Spleen (tissue), 11 donors: ENCODE measurements around the gene TNP2. TPM values are rescaled to one million over a fixed set of nuclear protein-coding genes. Genes with fewer than 3 reads are reported as not detected.

Experiments
- DNase-seq: peaks from one replicate; pipeline ENCODE4 v3.0.0-alpha.2; 2020
- H3K27ac ChIP-seq, 8 donors: fragments of 200-600 bp; sonication (generic) in 7 of 8; 1 replicate in 4 of 8; 2 replicates in 4 of 8; pipeline versions ENCODE4 v1.5.0 to v1.8.0; 2016 to 2021; ENCODE audit warnings: inconsistent platforms in 4 of 8, mild to moderate bottlenecking in 4 of 8, moderate library complexity in 1 of 8
- H3K27me3 ChIP-seq, 7 donors: fragments of 200-600 bp; sonication (generic) in 6 of 7; replicated peaks in 1 of 7; 1 replicate in 4 of 7; 2 replicates in 3 of 7; pipeline versions ENCODE4 v1.5.0 to v1.8.0; 2016 to 2021; ENCODE audit warnings: inconsistent platforms in 3 of 7, mild to moderate bottlenecking in 1 of 7
- H3K36me3 ChIP-seq, 6 donors: fragments of 200-600 bp; sonication (generic) in 5 of 6; 1 replicate in 4 of 6; 2 replicates in 2 of 6; pipeline versions ENCODE4 v1.5.0 to v1.8.0; 2016 to 2021; ENCODE audit warnings: inconsistent platforms in 2 of 6
- H3K4me1 ChIP-seq, 6 donors: fragments of 200-600 bp; sonication (generic) in 5 of 6; 1 replicate in 3 of 6; 2 replicates in 3 of 6; pipeline versions ENCODE4 v1.5.0 to v1.8.0; 2016 to 2021; ENCODE audit warnings: inconsistent platforms in 3 of 6
- H3K4me3 ChIP-seq, 8 donors: fragments of 200-600 bp; sonication (generic) in 7 of 8; 1 replicate in 4 of 8; 2 replicates in 4 of 8; pipeline versions ENCODE4 v1.5.0 to v1.8.0; 2016 to 2021; ENCODE audit warnings: inconsistent platforms in 4 of 8, mild to moderate bottlenecking in 4 of 8, moderate library complexity in 2 of 8
- H3K9me3 ChIP-seq, 8 donors: fragments of 200-600 bp; sonication (generic) in 7 of 8; 1 replicate in 4 of 8; 2 replicates in 4 of 8; pipeline versions ENCODE4 v1.5.0 to v1.8.0; 2016 to 2021; ENCODE audit warnings: inconsistent platforms in 4 of 8
- POLR2A ChIP-seq, 3 donors: fragments of 450-650 bp; IDR thresholded peaks; one replicate each; pipeline ENCODE4 v1.5.1; 2017; ENCODE audit warnings: antibody characterized with exemption in 3 of 3, mild to moderate bottlenecking in 1 of 3
- POLR2AphosphoS5 ChIP-seq, 3 donors: sonication (generic); formaldehyde crosslinking; IDR thresholded peaks; one replicate each; pipeline ENCODE4 v1.5.1; 2017; ENCODE audit warnings: antibody characterized with exemption in 3 of 3
- WGBS, 5 donors: extraction: QIAGEN DNeasy Blood & Tissue Kit in 3 of 5; methylation state at CpG; one replicate each; pipeline versions ENCODE4 v1.1.5 to v1.1.7; 2013 to 2018; 5-methylcytosine and 5-hydroxymethylcytosine counted together
- intact Hi-C: fragments of 100-400 bp; cut with DNase I; formaldehyde crosslinking; loops from one replicate; pipeline ENCODE4 v1.15.0; 2023; ENCODE audit warnings: low total_unique reads
- polyA plus RNA-seq, 3 donors: library from polyadenylated mRNA; stranded (reverse); fragments of 200-250 nt; gene quantifications; one replicate each; pipeline ENCODE4 v1.2.1, GENCODE V29; 2013
- total RNA-seq, 7 donors: library from RNA; depleted of rRNA in 3 of 7; stranded (reverse); fragments of >200 nt in 3 of 7; fragmentation: NEBNext Ultra II Directional in 4 of 7; extraction: Animal tissue kit (Norgen Biotek cat#: 25700) in 4 of 7; gene quantifications; one replicate each; pipeline versions ENCODE4 v1.1.0 to v1.2.1, GENCODE V29; 2016 to 2021
- TF ChIP-seq, protein P1 (sequence below), 11 experiments: fragments of 200-600 bp in 7 of 11; fragments of 450-650 bp in 4 of 11; sonication (generic) in 4 of 11; IDR thresholded peaks in 8 of 11; conservative IDR thresholded peaks in 3 of 11; 1 replicate in 7 of 11; 2 replicates in 4 of 11; pipeline versions ENCODE4 v1.4.0 to v1.8.0; 2016 to 2021; ENCODE audit warnings: antibody characterized with exemption in 11 of 11, inconsistent platforms in 4 of 11, mild to moderate bottlenecking in 1 of 11
- donor health status: healthy with polysubstance abuse.
- donor health status: DM: no; HTN: no; CAD: no; lungs with moderate emphysema.
- donor health status: DM: no; HTN: no; CAD: no.
- donor health status: Bipolar disorder and iron deficiency.
- donor health status: healthy.
- donor health status: DM: no; HTN: no; CAD: no.
- donor health status: DM: yes; HTN: yes; CAD: no.

The TNP2 gene
- total and polyA plus RNA-seq, 10 donors = not detected

GRCh38 chr16:11277607-11278337, 8.6 kb upstream of the TNP2 start:
- no peak overlapping the region for H3K27ac ChIP-seq
- no peaks in the 10 kb centered on the region for H3K27me3 ChIP-seq
- no peak overlapping the region for H3K4me3 ChIP-seq
- H3K36me3 ChIP-seq = no peaks in the 10 kb centered on the region
- WGBS, 5 donors = 83 to 92% (median 91%) methylated on average over 12 of the region's 12 CpGs
- H3K9me3 ChIP-seq = no peaks in the 10 kb centered on the region
- no peak for TF ChIP-seq POLR2AphosphoS5 (IDR thresholded peaks at IDR 0.05)
- TF ChIP-seq, protein P1, sequence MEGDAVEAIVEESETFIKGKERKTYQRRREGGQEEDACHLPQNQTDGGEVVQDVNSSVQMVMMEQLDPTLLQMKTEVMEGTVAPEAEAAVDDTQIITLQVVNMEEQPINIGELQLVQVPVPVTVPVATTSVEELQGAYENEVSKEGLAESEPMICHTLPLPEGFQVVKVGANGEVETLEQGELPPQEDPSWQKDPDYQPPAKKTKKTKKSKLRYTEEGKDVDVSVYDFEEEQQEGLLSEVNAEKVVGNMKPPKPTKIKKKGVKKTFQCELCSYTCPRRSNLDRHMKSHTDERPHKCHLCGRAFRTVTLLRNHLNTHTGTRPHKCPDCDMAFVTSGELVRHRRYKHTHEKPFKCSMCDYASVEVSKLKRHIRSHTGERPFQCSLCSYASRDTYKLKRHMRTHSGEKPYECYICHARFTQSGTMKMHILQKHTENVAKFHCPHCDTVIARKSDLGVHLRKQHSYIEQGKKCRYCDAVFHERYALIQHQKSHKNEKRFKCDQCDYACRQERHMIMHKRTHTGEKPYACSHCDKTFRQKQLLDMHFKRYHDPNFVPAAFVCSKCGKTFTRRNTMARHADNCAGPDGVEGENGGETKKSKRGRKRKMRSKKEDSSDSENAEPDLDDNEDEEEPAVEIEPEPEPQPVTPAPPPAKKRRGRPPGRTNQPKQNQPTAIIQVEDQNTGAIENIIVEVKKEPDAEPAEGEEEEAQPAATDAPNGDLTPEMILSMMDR (IDR thresholded peaks at IDR 0.05 in 8 of 11, conservative IDR thresholded peaks at IDR 0.05 in 3 of 11) = no peak
- no peak for TF ChIP-seq POLR2A (IDR thresholded peaks at IDR 0.05)
- DNase-seq = no peak
- peaks cover 0 to 9% (median 0%) of the 10 kb centered on the region in 6 donors for H3K4me1 ChIP-seq
- intact Hi-C loops = no loop called here

- Histone ChIP-seq H3K27me3 (no peaks in the 10 kb centered on the region), H3K36me3 (no peaks in the 10 kb centered on the region), H3K4me3 (no peak overlapping the region), H3K9me3 (no peaks in the 10 kb centered on the region), H3K27ac (no peak overlapping the region), H3K4me1 (peaks cover 0 to 9% (median 0%) of the 10 kb centered on the region in 6 donors)
- no peak for DNase-seq
- 80 to 89% (median 87%) methylated on average over 11 of the region's 11 CpGs for WGBS, 5 donors
- intact Hi-C loops = no loop called here
- TF ChIP-seq POLR2AphosphoS5 (IDR thresholded peaks at IDR 0.05) = no peak
These were observed 7.9 kb upstream of the TNP2 start for GRCh38 chr16:11276896-11277593.

- Histone ChIP-seq H3K4me3 (no peak within 1 kb of the TSS), H3K27me3 (no peaks in the 10 kb centered on the region), H3K36me3 (no peaks in the 10 kb centered on the region), H3K4me1 (peaks cover 0 to 9% (median 0%) of the 10 kb centered on the region in 6 donors), H3K27ac (no peak within 1 kb of the TSS), H3K9me3 (no peaks in the 10 kb centered on the region)
- no peak for DNase-seq
- intact Hi-C loops = no loop called here
- WGBS, 5 donors = 88 to 98% (median 95%) methylated on average over 20 to 26 of the region's 26 CpGs
- TF ChIP-seq, protein P1 (IDR thresholded peaks at IDR 0.05 in 8 of 11, conservative IDR thresholded peaks at IDR 0.05 in 3 of 11) = no peak
- TF ChIP-seq POLR2AphosphoS5 (IDR thresholded peaks at IDR 0.05) = no peak
These were observed 7.2 kb upstream of the TNP2 start, which contains the start of gene PRM2 for GRCh38 chr16:11276143-11276895. PRM2 (minus strand) TSS chr16:11276480; CDS start chr16:11276370, 110 bp downstream.

DNA sequence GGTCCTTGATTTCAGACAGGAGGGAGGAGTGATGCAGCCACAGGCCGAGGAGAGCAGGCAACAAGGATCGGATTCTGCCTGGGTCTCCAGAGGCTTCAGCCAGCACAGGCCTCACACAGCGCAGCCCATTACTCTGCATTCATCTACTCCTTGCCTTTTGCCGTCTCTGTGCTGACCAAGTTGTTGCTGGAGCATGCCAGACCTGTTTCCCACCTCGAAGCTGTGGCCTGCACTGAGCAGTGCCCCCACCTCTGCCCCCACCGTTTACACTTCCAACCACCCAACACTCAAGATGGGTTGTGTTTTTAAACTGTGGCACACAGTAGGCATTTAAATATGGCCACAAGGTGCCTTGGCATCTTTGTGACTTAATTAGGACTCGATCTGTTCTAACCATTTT, 5.8 kb upstream of the TNP2 start:
- no peak overlapping the region for H3K4me3 ChIP-seq
- TF ChIP-seq POLR2AphosphoS5 (IDR thresholded peaks at IDR 0.05) = no peak
- TF ChIP-seq POLR2A (IDR thresholded peaks at IDR 0.05) = no peak
- TF ChIP-seq, protein P1 (IDR thresholded peaks at IDR 0.05 in 8 of 11, conservative IDR thresholded peaks at IDR 0.05 in 3 of 11) = no peak
- no peaks in the 10 kb centered on the region for H3K36me3 ChIP-seq
- H3K9me3 ChIP-seq = no peaks in the 10 kb centered on the region
- WGBS, 5 donors = 89 to 93% (median 92%) methylated on average over 5 to 7 of the region's 7 CpGs
- no peaks in the 10 kb centered on the region for H3K27me3 ChIP-seq
- no peak for DNase-seq
- intact Hi-C loops = no loop called here
- H3K4me1 ChIP-seq = peaks cover 0 to 9% (median 0%) of the 10 kb centered on the region in 6 donors
- no peak overlapping the region for H3K27ac ChIP-seq
